K562 (cell line): Measurements from ENCODE around the gene ZNF689. TPM values are rescaled to one million over a fixed set of nuclear protein-coding genes. Genes with fewer than 3 reads are reported as not detected.

Experiments
- CEBPG ChIP-seq, 3 experiments: fragments of 200-800 bp in 1 of 3; sonication (Bioruptor generic) in 1 of 3; sonication (generic) in 1 of 3; formaldehyde crosslinking in 1 of 3; IDR thresholded peaks in 2 of 3; conservative IDR thresholded peaks in 1 of 3; 2 replicates each; pipeline versions ENCODE4 v1.6.1 to v1.8.0; 2016 to 2022; ENCODE audit warnings: missing compliant biosample characterization in 2 of 3, missing genetic modification characterization in 2 of 3, mild to moderate bottlenecking in 1 of 3, missing genetic modification reagents in 1 of 3
- FUS ChIP-seq: fragments of 200-400 bp; formaldehyde crosslinking; optimal IDR thresholded peaks from 2 replicates; pipeline ENCODE3; 2017; ENCODE audit warnings: low read depth, low read length
- MCM5 ChIP-seq: fragments of 450-650 bp; IDR thresholded peaks from 2 replicates; pipeline ENCODE4 v1.6.1; 2016; ENCODE audit warnings: low read depth
- NR3C1 ChIP-seq: sonication (generic); formaldehyde crosslinking; IDR thresholded peaks from 2 replicates; pipeline ENCODE4 v1.8.1; 2022; ENCODE audit warnings: missing genetic modification reagents
- POLR2B ChIP-seq: fragments of 450-650 bp; IDR thresholded peaks from 2 replicates; pipeline ENCODE4 v1.6.1; 2018; ENCODE audit warnings: low read depth; ENCODE audit not compliant: partially characterized antibody
- SMARCA5 ChIP-seq: fragments of 450-650 bp; IDR thresholded peaks from 2 replicates; pipeline ENCODE4 v1.6.1; 2016
- ZNF133 ChIP-seq: fragments of 250-450 bp; sonication (Bioruptor Pico); IDR thresholded peaks from 2 replicates; pipeline ENCODE4 v1.4.0; 2020; ENCODE audit warnings: mild to moderate bottlenecking
- ZNF75A ChIP-seq: fragments of 450-650 bp; formaldehyde crosslinking; IDR thresholded peaks from 2 replicates; pipeline ENCODE4 v1.4.0; 2020; ENCODE audit warnings: mild to moderate bottlenecking
- ZSCAN32 ChIP-seq: fragments of 450-650 bp; formaldehyde crosslinking; IDR thresholded peaks from 2 replicates; pipeline ENCODE4 v1.4.0; 2020; ENCODE audit warnings: mild to moderate bottlenecking, moderate library complexity
- polyA plus RNA-seq, 8 experiments: library from polyadenylated mRNA; depleted of rRNA in 4 of 8; stranded (reverse) in 5 of 8; unstranded in 3 of 8; fragments of >200 nt; fragmentation: Nextera tagmentation in 2 of 8; fragmentation: Illumina TruSeq in 1 of 8; extraction: Ambion mirVana in 2 of 8; extraction: Trizol in 1 of 8; gene quantifications; 2 replicates each; pipeline versions ENCODE4 v1.2.1 to v1.2.3, GENCODE V29; 2011 to 2014; ENCODE audit warnings: inconsistent platforms in 1 of 8, missing spikeins in 1 of 8
- total RNA-seq, 7 experiments: library from RNA; depleted of rRNA in 6 of 7; stranded (reverse); fragments of >200 nt in 6 of 7; fragmentation: Illumina TruSeq in 2 of 7; extraction: Trizol in 2 of 7; gene quantifications; 2 replicates each; pipeline versions ENCODE4 v1.2.1 to v1.2.3, GENCODE V29; 2011 to 2021; ENCODE audit warnings: low replicate concordance in 1 of 7
- TF ChIP-seq, protein P1 (sequence below): fragments of 250-450 bp; sonication (Bioruptor Pico); IDR thresholded peaks from 2 replicates; pipeline ENCODE4 v1.4.0; 2020; ENCODE audit warnings: borderline replicate concordance
- TF ChIP-seq, protein P2 (sequence below), 2 experiments: fragments of 450-650 bp; IDR thresholded peaks; 2 replicates each; pipeline ENCODE4 v1.6.1; 2016
- TF ChIP-seq, protein P3 (sequence below): fragments of 450-650 bp; IDR thresholded peaks from 2 replicates; pipeline ENCODE4 v1.6.1; 2016; ENCODE audit warnings: mild to moderate bottlenecking, moderate library complexity

The ZNF689 gene
- total and polyA plus RNA-seq, 9 of the 15 experiments (the other 6 are each of a cell fraction or from before 2014, with no cell fraction given): 5.4 to 15.4 (median 10.8) TPM

- TF ChIP-seq, protein P1, sequence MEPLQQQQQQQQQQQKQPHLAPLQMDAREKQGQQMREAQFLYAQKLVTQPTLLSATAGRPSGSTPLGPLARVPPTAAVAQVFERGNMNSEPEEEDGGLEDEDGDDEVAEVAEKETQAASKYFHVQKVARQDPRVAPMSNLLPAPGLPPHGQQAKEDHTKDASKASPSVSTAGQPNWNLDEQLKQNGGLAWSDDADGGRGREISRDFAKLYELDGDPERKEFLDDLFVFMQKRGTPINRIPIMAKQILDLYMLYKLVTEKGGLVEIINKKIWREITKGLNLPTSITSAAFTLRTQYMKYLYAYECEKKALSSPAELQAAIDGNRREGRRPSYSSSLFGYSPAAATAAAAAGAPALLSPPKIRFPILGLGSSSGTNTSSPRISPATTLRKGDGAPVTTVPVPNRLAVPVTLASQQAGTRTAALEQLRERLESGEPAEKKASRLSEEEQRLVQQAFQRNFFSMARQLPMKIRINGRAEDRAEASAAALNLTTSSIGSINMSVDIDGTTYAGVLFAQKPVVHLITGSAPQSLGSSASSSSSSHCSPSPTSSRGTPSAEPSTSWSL (CRISPR knock-in tag): no peak
- TF ChIP-seq ZSCAN32 (CRISPR knock-in tag) (0 out of 2 replicates have a peak, but pooled peaks have one; percentile 37), FUS (no peak), ZNF75A (CRISPR knock-in tag) (no peak), NR3C1 (CRISPR knock-in tag) (peak; percentile 94), CEBPG (CRISPR knock-in tag; IDR thresholded peaks at IDR 0.05) (0 out of 2 replicates have a peak, but pooled peaks have one; percentile 9), CEBPG (tag; conservative IDR thresholded peaks at IDR 0.05 in 1 of 2, IDR thresholded peaks at IDR 0.05 in 1 of 2) (no peak), POLR2B (no peak), SMARCA5 (no peak), MCM5 (no peak), ZNF133 (CRISPR knock-in tag) (no peak)
- TF ChIP-seq, protein P2, sequence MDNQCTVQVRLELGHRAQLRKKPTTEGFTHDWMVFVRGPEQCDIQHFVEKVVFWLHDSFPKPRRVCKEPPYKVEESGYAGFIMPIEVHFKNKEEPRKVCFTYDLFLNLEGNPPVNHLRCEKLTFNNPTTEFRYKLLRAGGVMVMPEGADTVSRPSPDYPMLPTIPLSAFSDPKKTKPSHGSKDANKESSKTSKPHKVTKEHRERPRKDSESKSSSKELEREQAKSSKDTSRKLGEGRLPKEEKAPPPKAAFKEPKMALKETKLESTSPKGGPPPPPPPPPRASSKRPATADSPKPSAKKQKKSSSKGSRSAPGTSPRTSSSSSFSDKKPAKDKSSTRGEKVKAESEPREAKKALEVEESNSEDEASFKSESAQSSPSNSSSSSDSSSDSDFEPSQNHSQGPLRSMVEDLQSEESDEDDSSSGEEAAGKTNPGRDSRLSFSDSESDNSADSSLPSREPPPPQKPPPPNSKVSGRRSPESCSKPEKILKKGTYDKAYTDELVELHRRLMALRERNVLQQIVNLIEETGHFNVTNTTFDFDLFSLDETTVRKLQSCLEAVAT (IDR thresholded peaks at IDR 0.05): peak; percentile 66 to 91; a peak in 2 of 4 replicates
- TF ChIP-seq, protein P3, sequence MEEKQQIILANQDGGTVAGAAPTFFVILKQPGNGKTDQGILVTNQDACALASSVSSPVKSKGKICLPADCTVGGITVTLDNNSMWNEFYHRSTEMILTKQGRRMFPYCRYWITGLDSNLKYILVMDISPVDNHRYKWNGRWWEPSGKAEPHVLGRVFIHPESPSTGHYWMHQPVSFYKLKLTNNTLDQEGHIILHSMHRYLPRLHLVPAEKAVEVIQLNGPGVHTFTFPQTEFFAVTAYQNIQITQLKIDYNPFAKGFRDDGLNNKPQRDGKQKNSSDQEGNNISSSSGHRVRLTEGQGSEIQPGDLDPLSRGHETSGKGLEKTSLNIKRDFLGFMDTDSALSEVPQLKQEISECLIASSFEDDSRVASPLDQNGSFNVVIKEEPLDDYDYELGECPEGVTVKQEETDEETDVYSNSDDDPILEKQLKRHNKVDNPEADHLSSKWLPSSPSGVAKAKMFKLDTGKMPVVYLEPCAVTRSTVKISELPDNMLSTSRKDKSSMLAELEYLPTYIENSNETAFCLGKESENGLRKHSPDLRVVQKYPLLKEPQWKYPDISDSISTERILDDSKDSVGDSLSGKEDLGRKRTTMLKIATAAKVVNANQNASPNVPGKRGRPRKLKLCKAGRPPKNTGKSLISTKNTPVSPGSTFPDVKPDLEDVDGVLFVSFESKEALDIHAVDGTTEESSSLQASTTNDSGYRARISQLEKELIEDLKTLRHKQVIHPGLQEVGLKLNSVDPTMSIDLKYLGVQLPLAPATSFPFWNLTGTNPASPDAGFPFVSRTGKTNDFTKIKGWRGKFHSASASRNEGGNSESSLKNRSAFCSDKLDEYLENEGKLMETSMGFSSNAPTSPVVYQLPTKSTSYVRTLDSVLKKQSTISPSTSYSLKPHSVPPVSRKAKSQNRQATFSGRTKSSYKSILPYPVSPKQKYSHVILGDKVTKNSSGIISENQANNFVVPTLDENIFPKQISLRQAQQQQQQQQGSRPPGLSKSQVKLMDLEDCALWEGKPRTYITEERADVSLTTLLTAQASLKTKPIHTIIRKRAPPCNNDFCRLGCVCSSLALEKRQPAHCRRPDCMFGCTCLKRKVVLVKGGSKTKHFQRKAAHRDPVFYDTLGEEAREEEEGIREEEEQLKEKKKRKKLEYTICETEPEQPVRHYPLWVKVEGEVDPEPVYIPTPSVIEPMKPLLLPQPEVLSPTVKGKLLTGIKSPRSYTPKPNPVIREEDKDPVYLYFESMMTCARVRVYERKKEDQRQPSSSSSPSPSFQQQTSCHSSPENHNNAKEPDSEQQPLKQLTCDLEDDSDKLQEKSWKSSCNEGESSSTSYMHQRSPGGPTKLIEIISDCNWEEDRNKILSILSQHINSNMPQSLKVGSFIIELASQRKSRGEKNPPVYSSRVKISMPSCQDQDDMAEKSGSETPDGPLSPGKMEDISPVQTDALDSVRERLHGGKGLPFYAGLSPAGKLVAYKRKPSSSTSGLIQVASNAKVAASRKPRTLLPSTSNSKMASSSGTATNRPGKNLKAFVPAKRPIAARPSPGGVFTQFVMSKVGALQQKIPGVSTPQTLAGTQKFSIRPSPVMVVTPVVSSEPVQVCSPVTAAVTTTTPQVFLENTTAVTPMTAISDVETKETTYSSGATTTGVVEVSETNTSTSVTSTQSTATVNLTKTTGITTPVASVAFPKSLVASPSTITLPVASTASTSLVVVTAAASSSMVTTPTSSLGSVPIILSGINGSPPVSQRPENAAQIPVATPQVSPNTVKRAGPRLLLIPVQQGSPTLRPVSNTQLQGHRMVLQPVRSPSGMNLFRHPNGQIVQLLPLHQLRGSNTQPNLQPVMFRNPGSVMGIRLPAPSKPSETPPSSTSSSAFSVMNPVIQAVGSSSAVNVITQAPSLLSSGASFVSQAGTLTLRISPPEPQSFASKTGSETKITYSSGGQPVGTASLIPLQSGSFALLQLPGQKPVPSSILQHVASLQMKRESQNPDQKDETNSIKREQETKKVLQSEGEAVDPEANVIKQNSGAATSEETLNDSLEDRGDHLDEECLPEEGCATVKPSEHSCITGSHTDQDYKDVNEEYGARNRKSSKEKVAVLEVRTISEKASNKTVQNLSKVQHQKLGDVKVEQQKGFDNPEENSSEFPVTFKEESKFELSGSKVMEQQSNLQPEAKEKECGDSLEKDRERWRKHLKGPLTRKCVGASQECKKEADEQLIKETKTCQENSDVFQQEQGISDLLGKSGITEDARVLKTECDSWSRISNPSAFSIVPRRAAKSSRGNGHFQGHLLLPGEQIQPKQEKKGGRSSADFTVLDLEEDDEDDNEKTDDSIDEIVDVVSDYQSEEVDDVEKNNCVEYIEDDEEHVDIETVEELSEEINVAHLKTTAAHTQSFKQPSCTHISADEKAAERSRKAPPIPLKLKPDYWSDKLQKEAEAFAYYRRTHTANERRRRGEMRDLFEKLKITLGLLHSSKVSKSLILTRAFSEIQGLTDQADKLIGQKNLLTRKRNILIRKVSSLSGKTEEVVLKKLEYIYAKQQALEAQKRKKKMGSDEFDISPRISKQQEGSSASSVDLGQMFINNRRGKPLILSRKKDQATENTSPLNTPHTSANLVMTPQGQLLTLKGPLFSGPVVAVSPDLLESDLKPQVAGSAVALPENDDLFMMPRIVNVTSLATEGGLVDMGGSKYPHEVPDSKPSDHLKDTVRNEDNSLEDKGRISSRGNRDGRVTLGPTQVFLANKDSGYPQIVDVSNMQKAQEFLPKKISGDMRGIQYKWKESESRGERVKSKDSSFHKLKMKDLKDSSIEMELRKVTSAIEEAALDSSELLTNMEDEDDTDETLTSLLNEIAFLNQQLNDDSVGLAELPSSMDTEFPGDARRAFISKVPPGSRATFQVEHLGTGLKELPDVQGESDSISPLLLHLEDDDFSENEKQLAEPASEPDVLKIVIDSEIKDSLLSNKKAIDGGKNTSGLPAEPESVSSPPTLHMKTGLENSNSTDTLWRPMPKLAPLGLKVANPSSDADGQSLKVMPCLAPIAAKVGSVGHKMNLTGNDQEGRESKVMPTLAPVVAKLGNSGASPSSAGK: peak; percentile 100
Measured at GRCh38 chr16:30585400-30586191, 24.6 kb downstream of the ZNF689 start, which contains the start of gene ZNF785 (continued).
